DOHH2 (cell line): ENCODE results near the gene CARNS1.
A peak's percentile ranks its signal among the peaks of the same experiment; 100 is the strongest.

Experiments used
- H3F3A ChIP-seq: fragments of 200-600 bp; sonication (generic), shearing (Covaris generic); 2 replicates; pipeline ENCODE4 v1.6.0; 2016; ENCODE audit warnings: antibody characterized with exemption, mild to moderate bottlenecking; ENCODE audit not compliant: control insufficient read depth, insufficient read depth
- H3K27ac ChIP-seq: fragments of 200-600 bp; sonication (generic); 2 replicates; pipeline ENCODE4 v1.5.1; 2014; ENCODE audit warnings: low read depth, mild to moderate bottlenecking, low read length, moderate library complexity
- H3K27me3 ChIP-seq: fragments of 200-600 bp; sonication (generic); 2 replicates; pipeline ENCODE4 v1.6.1; 2014; ENCODE audit warnings: mild to moderate bottlenecking, low read length, mixed read lengths; ENCODE audit not compliant: control insufficient read depth
- H3K36me3 ChIP-seq: fragments of 200-600 bp; sonication (generic); 2 replicates; pipeline ENCODE4 v1.6.1; 2014; ENCODE audit warnings: mild to moderate bottlenecking, low read length, moderate library complexity, mixed read lengths; ENCODE audit not compliant: control insufficient read depth
- H3K4me1 ChIP-seq: fragments of 200-600 bp; sonication (generic); 2 replicates; pipeline ENCODE4 v1.6.1; 2014; ENCODE audit warnings: mild to moderate bottlenecking, low read length, mixed read lengths; ENCODE audit not compliant: control insufficient read depth
- H3K4me2 ChIP-seq: fragments of 200-600 bp; sonication (generic); 2 replicates; pipeline ENCODE4 v1.6.0; 2014; ENCODE audit warnings: mild to moderate bottlenecking, low read length, moderate library complexity
- H3K4me3 ChIP-seq: fragments of 200-600 bp; sonication (generic); 2 replicates; pipeline ENCODE4 v1.5.1; 2014; ENCODE audit warnings: mild to moderate bottlenecking, low read length, mixed read lengths
- H3K79me2 ChIP-seq: fragments of 200-600 bp; sonication (generic); 2 replicates; pipeline ENCODE4 v1.6.1; 2014; ENCODE audit warnings: mild to moderate bottlenecking, low read length, mixed read lengths; ENCODE audit not compliant: control insufficient read depth
- H3K9me2 ChIP-seq: fragments of 200-600 bp; sonication (generic); replicated peaks from 2 replicates; pipeline ENCODE4 v1.6.1; 2014; ENCODE audit warnings: mild to moderate bottlenecking, low read length, mixed read lengths; ENCODE audit not compliant: control insufficient read depth
- H3K9me3 ChIP-seq: fragments of 200-600 bp; sonication (generic); 2 replicates; pipeline ENCODE4 v1.6.1; 2014; ENCODE audit warnings: antibody characterized with exemption, low read length, mixed read lengths; ENCODE audit not compliant: control insufficient read depth, insufficient read depth
- H4K20me1 ChIP-seq: fragments of 200-600 bp; sonication (generic); 2 replicates; pipeline ENCODE4 v1.6.0; 2014; ENCODE audit warnings: low read depth, mild to moderate bottlenecking, antibody characterized with exemption, low read length, moderate library complexity; ENCODE audit not compliant: control insufficient read depth, insufficient read depth
- EZH2phosphoT487 ChIP-seq: fragments of 200-600 bp; sonication (generic); IDR thresholded peaks from 2 replicates; pipeline ENCODE4 v1.6.1; 2017; ENCODE audit warnings: borderline replicate concordance, mild to moderate bottlenecking, antibody characterized with exemption, low read length, moderate library complexity, mixed read lengths
- TF ChIP-seq, protein P1 (sequence below): fragments of 200-600 bp; sonication (generic); IDR thresholded peaks from one replicate; pipeline ENCODE4 v1.5.1; 2014; ENCODE audit warnings: antibody characterized with exemption, mild to moderate bottlenecking, low read depth, low read length; ENCODE audit not compliant: poor library complexity, severe bottlenecking

Gene CARNS1

DNA sequence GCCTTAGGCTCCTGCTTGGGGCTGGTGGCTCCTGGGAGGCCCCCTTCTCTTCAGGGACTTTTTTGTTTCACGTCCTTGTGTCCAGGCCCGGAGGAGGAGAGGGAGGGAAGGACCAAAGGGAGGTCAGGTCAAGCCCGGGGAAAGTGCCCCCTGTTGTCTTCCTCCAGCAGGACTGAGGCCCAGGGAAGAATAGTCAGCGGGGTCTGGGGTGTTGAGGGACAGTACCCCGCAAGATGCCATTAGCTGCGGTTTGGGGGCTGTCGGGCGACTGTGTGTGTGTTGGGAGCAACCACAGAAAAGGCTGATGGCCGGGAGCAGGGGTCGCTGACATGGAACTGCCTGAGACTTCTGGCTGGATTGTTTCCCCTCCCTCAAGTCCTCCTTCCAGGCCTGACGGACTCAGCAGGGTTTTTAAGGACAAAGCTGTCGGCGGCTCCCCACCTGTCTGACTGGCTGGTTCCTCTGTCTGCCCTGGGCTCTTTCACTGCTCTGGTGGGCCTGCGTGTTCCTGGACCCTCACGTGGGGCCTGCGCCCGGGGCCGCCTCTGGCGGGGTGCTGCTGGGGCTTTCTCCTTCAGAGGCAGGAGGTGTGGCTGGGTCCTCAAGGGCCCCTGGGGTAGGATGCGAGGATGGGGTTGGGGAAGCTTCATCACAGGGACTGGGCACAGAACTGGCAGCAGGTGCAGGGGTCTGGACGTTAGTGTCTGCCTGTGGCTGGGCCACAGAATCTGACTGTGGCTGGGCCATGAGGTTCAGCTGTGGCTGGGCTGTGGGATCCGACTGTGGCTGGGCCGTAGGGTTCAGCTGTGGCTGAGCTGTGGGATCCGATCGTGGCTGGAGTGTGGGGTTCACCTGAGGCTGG lies 35.5 kb downstream of the CARNS1 start:
- peak overlapping the region; percentile 49 for H3K4me2 ChIP-seq
- peaks cover 2% of the 10 kb centered on the region for H3K79me2 ChIP-seq
- H3F3A ChIP-seq, result peaks cover 10% of the 10 kb centered on the region
- peaks cover 52% of the 10 kb centered on the region for H3K4me1 ChIP-seq
- H3K4me3 ChIP-seq, result no peak overlapping the region
- no peak for TF ChIP-seq EZH2phosphoT487
- TF ChIP-seq, protein P1, sequence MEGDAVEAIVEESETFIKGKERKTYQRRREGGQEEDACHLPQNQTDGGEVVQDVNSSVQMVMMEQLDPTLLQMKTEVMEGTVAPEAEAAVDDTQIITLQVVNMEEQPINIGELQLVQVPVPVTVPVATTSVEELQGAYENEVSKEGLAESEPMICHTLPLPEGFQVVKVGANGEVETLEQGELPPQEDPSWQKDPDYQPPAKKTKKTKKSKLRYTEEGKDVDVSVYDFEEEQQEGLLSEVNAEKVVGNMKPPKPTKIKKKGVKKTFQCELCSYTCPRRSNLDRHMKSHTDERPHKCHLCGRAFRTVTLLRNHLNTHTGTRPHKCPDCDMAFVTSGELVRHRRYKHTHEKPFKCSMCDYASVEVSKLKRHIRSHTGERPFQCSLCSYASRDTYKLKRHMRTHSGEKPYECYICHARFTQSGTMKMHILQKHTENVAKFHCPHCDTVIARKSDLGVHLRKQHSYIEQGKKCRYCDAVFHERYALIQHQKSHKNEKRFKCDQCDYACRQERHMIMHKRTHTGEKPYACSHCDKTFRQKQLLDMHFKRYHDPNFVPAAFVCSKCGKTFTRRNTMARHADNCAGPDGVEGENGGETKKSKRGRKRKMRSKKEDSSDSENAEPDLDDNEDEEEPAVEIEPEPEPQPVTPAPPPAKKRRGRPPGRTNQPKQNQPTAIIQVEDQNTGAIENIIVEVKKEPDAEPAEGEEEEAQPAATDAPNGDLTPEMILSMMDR, result no peak
- no peaks in the 10 kb centered on the region for H3K9me3 ChIP-seq
- H4K20me1 ChIP-seq, result no peaks in the 10 kb centered on the region
- no peaks in the 10 kb centered on the region for H3K27me3 ChIP-seq
- no peaks in the 10 kb centered on the region for H3K9me2 ChIP-seq
- peak overlapping the region; percentile 55 for H3K27ac ChIP-seq
- H3K36me3 ChIP-seq, result no peaks in the 10 kb centered on the region

DNA sequence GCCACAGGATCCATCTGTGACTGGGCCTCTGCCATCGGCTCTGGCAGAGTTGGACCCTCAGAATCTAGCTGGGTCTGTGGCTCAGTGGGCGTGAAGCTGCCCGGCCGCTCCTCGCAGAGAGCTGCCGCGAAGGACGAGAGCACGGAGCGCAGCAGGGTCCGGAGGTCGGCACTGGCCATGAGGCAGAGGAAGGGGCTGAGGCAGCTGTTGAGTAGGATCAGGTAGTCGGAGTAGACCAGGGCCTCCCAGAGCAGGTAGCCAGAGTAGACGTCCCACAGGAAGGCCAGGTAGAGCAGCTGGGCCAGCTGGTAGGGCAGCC lies 36.1 kb downstream of the CARNS1 start:
- Histone ChIP-seq H3K9me2 (no peaks in the 10 kb centered on the region), H4K20me1 (no peaks in the 10 kb centered on the region), H3K4me2 (no peak overlapping the region), H3F3A (peaks cover 9% of the 10 kb centered on the region), H3K9me3 (no peaks in the 10 kb centered on the region), H3K79me2 (no peaks in the 10 kb centered on the region), H3K36me3 (no peaks in the 10 kb centered on the region), H3K27me3 (no peaks in the 10 kb centered on the region), H3K27ac (no peak overlapping the region), H3K4me3 (no peak overlapping the region), H3K4me1 (peaks cover 46% of the 10 kb centered on the region)
- no peak for TF ChIP-seq EZH2phosphoT487
- TF ChIP-seq, protein P1, result no peak

DNA sequence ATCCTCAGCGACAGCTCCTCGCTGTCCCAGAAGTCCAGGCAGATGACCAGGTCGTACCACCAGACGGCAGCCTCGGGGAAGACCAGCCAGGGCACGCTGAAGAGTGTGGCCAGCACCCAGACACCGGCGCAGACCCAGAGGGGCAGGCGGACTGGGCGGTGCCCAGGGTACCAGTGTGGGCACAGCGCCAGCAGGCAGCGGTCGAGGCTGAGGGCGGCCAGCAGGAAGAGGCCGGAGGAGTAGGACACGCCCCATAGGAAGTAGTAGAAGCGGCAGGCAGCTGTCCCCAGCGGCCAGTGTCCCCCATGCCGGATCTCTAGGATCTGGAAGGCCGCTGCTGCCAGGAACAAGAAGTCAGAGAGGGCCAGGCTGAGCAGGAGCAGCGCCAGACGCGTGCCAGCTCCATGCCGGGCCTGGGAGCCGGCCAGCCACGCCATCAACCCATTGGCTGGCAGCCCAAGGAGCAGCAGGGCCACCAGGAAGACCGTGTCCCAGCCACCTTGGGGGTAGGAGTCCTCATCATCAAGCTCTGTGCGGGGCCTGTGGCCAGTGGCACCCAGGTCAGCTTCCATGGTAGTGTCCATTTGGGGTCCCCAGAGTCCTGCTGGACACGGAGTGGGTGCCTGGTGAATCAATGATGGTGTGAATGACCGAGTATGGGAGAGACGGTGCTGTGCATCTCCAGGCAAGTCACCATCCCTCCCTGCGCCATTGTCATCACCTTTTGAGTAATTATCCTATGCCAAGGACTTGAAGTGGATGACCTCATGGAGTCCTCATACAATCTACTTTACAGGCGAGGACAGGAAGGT lies 36.9 kb downstream of the CARNS1 start, which contains the start of gene GPR152:
Gene GPR152 (minus strand): TSS at position 589 of the 812 bp plus-strand sequence. CDS start 5 bp downstream, at position 584.
- no peaks in the 10 kb centered on the region for H3K79me2 ChIP-seq
- no peak within 1 kb of the TSS for H3K4me3 ChIP-seq

More for the DNA sequence above, 36.9 kb downstream of the CARNS1 start, which contains the start of gene GPR152:
- no peak for TF ChIP-seq EZH2phosphoT487
- TF ChIP-seq, protein P1, result no peak
- no peaks in the 10 kb centered on the region for H3K27me3 ChIP-seq
- H3K9me2 ChIP-seq, result no peaks in the 10 kb centered on the region
- no peak within 1 kb of the TSS for H3K4me2 ChIP-seq
- peaks cover 9% of the 10 kb centered on the region for H3F3A ChIP-seq
- no peak within 1 kb of the TSS for H3K27ac ChIP-seq
- H3K9me3 ChIP-seq, result no peaks in the 10 kb centered on the region
- H3K4me1 ChIP-seq, result peaks cover 39% of the 10 kb centered on the region
- no peaks in the 10 kb centered on the region for H4K20me1 ChIP-seq
- H3K36me3 ChIP-seq, result no peaks in the 10 kb centered on the region
